A673 (cell line): ENCODE measurements around the gene HCK. TPM values are rescaled to one million over a fixed set of nuclear protein-coding genes. Genes with fewer than 3 reads are reported as not detected.

Experiments
- BruUV-seq: library from RNA; stranded (reverse); fragments of 400-500 nt; replicated peaks from 2 replicates; lab custom pipeline; 2021; lab: Mats Ljungman, UMichigan
- CTCF ChIA-PET: fragments of 300-600 bp; sonication (Branson Sonifier 250); formaldehyde crosslinking; loops from one replicate; lab custom pipeline; 2022; ENCODE audit warnings: antibody characterized with exemption; lab: Charles Lee
- POLR2A ChIA-PET: fragments of 300-600 bp; sonication (Branson Sonifier 250); formaldehyde crosslinking; loops from one replicate; lab custom pipeline; 2022; ENCODE audit warnings: antibody characterized with exemption; ENCODE audit not compliant: low non-redundant PET; lab: Charles Lee
- DNase-seq: peaks from one replicate; pipeline ENCODE4 v3.0.0-alpha.2; 2015; ENCODE audit warnings: low spot score
- H3K27ac ChIP-seq: fragments of 200-600 bp; sonication (generic); 2 replicates; pipeline ENCODE4 v1.5.1; 2016; ENCODE audit warnings: mixed run types, low read depth, mild to moderate bottlenecking, mixed read lengths, antibody characterized with exemption, low read length; ENCODE audit not compliant: poor library complexity, severe bottlenecking
- H3K27me3 ChIP-seq: fragments of 200-600 bp; sonication (generic); replicated peaks from 2 replicates; pipeline ENCODE4 v1.6.1; 2017; ENCODE audit warnings: mixed run types, low read depth, mild to moderate bottlenecking, mixed read lengths, antibody characterized with exemption, low read length; ENCODE audit not compliant: insufficient read depth, poor library complexity
- H3K36me3 ChIP-seq: fragments of 200-600 bp; sonication (generic); 2 replicates; pipeline ENCODE4 v1.6.1; 2016; ENCODE audit warnings: mixed run types, mild to moderate bottlenecking, mixed read lengths, antibody characterized with exemption, low read length; ENCODE audit not compliant: insufficient read depth, poor library complexity, severe bottlenecking
- H3K4me1 ChIP-seq: fragments of 200-600 bp; sonication (generic); 2 replicates; pipeline ENCODE4 v1.6.1; 2017; ENCODE audit warnings: mixed run types, mild to moderate bottlenecking, mixed read lengths, antibody characterized with exemption, low read length; ENCODE audit not compliant: insufficient read depth, poor library complexity, severe bottlenecking
- H3K4me3 ChIP-seq: fragments of 200-600 bp; sonication (generic); 2 replicates; pipeline ENCODE4 v1.5.1; 2016; ENCODE audit warnings: low read depth, mixed run types, mild to moderate bottlenecking, mixed read lengths, low read length; ENCODE audit not compliant: poor library complexity, severe bottlenecking
- H3K9me3 ChIP-seq: fragments of 200-600 bp; sonication (generic); 2 replicates; pipeline ENCODE4 v1.6.1; 2016; ENCODE audit warnings: mixed run types, low read depth, mild to moderate bottlenecking, mixed read lengths, antibody characterized with exemption, low read length; ENCODE audit not compliant: poor library complexity, severe bottlenecking
- CTCF ChIP-seq: fragments of 300-800, 200-600 bp; sonication (generic); conservative IDR thresholded peaks from 2 replicates; pipeline ENCODE4 v1.5.1; 2017; ENCODE audit warnings: low read depth, mild to moderate bottlenecking, antibody characterized with exemption, low read length, moderate library complexity, mixed read lengths
- EZH2 ChIP-seq: fragments of 200-600 bp; sonication (generic); IDR thresholded peaks from 2 replicates; pipeline ENCODE4 v1.6.1; 2017; ENCODE audit warnings: borderline replicate concordance, low read depth, mild to moderate bottlenecking, mixed read lengths, antibody characterized with exemption, low read length; ENCODE audit not compliant: poor library complexity, severe bottlenecking
- intact Hi-C: fragments of 100-400 bp; cut with micrococcal nuclease; formaldehyde crosslinking; loops from one replicate; pipeline ENCODE4 v1.10.0; 2022; ENCODE audit not compliant: unreplicated experiment
- total RNA-seq: library from RNA; stranded (reverse); gene quantifications from 2 replicates; pipeline ENCODE4 v1.2.3, GENCODE V29; 2021

The HCK gene
- total RNA-seq, 1 experiment from 2014 or later: not detected

GRCh38 chr20:32050324-32050841, 1.7 kb upstream of the HCK start:
- Histone ChIP-seq H3K4me1 (peaks cover 4% of the 10 kb centered on the region), H3K4me3 (no peak overlapping the region), H3K36me3 (no peaks in the 10 kb centered on the region), H3K9me3 (no peaks in the 10 kb centered on the region), H3K27ac (no peak overlapping the region), H3K27me3 (peaks cover 51% of the 10 kb centered on the region)
- CTCF ChIA-PET: no interaction called here
- BruUV-seq: no TSS peak
- intact Hi-C loops: no loop called here
- TF ChIP-seq CTCF: no peak
- no peak for TF ChIP-seq EZH2
- no peak for DNase-seq
- POLR2A ChIA-PET: no interaction called here

GRCh38 chr20:32050851-32051556, 1.0 kb upstream of the HCK start:
- Histone ChIP-seq H3K27ac (no peak overlapping the region), H3K36me3 (no peaks in the 10 kb centered on the region), H3K4me1 (peaks cover 4% of the 10 kb centered on the region), H3K9me3 (no peaks in the 10 kb centered on the region), H3K27me3 (peaks cover 51% of the 10 kb centered on the region), H3K4me3 (no peak overlapping the region)
- no peak for TF ChIP-seq CTCF
- no peak for TF ChIP-seq EZH2
- intact Hi-C loops: no loop called here
- CTCF ChIA-PET: no interaction called here
- no peak for DNase-seq
- POLR2A ChIA-PET: interaction anchor here (0.6 kb wide), 1 partner anchor 9 kb away, joined by 11 read pairs; no protein-coding TSS in a partner anchor
- BruUV-seq: no TSS peak

- TF ChIP-seq CTCF: no peak
- TF ChIP-seq EZH2: no peak
- BruUV-seq: no TSS peak
- Histone ChIP-seq H3K27ac (no peak overlapping the region), H3K27me3 (peaks cover 51% of the 10 kb centered on the region), H3K36me3 (no peaks in the 10 kb centered on the region), H3K4me1 (peaks cover 4% of the 10 kb centered on the region), H3K9me3 (no peaks in the 10 kb centered on the region), H3K4me3 (no peak overlapping the region)
- POLR2A ChIA-PET: interaction anchor here (0.6 kb wide), 1 partner anchor 8 kb away, joined by 11 read pairs; no protein-coding TSS in a partner anchor
- intact Hi-C loops: no loop called here
- CTCF ChIA-PET: no interaction called here
- DNase-seq: no peak
Measured at GRCh38 chr20:32051720-32052089, 337 bp upstream of the HCK start.
